IgD-negative memory B cell (primary cell): Measurements from ENCODE around the gene APOL3. TPM values are rescaled to one million over a fixed set of nuclear protein-coding genes. Genes with fewer than 3 reads are reported as not detected.
A peak's percentile ranks its signal among the peaks of the same experiment; 100 is the strongest.
"Not testable (repeated sequence)": the region's sequence is repeated elsewhere in the genome, so short reads cannot be mapped to it uniquely, and the experiment has no call there.

ENCODE experiments used
- H3K27ac Mint-ChIP-seq, 3 donors: one replicate each; pipeline ENCODE4 v1.8.0; 2020 to 2022; ENCODE audit warnings: mild to moderate bottlenecking in 3 of 3, mixed read lengths in 3 of 3, moderate library complexity in 1 of 3
- H3K27me3 Mint-ChIP-seq: one replicate; pipeline ENCODE4 v1.8.0; 2021; ENCODE audit warnings: mixed read lengths
- H3K36me3 Mint-ChIP-seq: one replicate; pipeline ENCODE4 v1.8.0; 2020; ENCODE audit warnings: mild to moderate bottlenecking, mixed read lengths
- H3K4me1 Mint-ChIP-seq, 3 donors: one replicate each; pipeline ENCODE4 v1.8.0; 2020 to 2022; ENCODE audit warnings: mixed read lengths in 3 of 3, mild to moderate bottlenecking in 1 of 3
- H3K4me3 Mint-ChIP-seq, 4 donors: one replicate each; pipeline ENCODE4 v1.8.0; 2020 to 2022; ENCODE audit warnings: mild to moderate bottlenecking in 4 of 4, mixed read lengths in 4 of 4, moderate library complexity in 3 of 4
- H3K9me3 Mint-ChIP-seq, 3 donors: one replicate each; pipeline ENCODE4 v1.8.0; 2020 to 2021; ENCODE audit warnings: mixed read lengths in 3 of 3, mild to moderate bottlenecking in 1 of 3
- polyA plus RNA-seq: library from polyadenylated mRNA; unstranded; fragments of 300-500 nt; fragmentation: Illumina TruSeq; gene quantifications from one replicate; pipeline ENCODE4 v1.2.3, GENCODE V29; 2021

The APOL3 gene
- polyA plus RNA-seq, 1 donor from 2014 or later, result 52.0 TPM

DNA sequence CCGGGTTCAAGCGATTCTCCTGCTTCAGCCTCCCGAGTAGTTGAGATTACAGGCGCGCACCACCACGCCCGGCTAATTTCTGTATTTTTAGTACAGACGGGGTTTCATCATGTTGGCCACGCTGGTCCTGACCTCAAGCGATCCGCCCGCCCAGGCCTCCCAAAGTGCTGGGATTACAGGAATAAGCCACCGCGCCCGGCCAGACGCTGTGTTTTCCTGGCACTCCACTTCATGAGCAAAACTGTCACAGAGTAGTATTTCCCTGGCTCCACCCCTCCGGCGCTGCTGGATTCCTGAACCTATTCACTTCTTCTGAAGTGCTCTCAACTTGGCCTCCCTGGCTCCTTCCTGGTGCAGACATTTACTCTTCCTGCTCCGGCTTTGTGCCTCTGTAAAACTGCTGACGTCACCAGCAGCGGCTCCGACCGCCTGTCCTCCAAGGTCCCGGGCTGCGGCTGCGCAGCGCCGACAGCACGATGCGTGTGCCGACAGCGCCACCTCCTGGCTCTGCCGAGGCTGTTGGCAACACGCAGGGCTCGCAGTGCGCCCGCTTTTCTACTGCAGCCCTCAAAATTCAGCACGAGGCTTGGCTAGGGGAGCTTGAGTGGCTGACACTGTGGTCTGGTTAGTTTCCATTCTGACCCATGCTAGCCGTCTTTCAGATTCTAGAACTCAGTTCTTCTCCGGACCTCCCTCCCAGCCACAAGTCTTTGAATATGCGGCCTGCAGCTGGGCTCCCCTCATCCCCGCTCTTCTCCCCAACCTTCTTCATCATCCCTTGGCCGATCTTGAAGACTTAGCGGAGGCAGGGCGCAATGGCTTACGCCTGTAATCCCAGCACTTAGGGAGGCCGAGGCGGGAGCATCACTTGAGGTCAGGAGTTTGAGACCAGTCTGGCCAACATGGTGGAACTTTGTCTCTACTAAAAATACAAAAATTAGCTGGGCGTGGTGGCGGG is 36.6 kb downstream of the APOL3 start:
- peaks cover 4 to 6% (median 6%) of the 10 kb centered on the region in 3 donors for H3K4me1 Mint-ChIP-seq
- H3K27me3 Mint-ChIP-seq, result no peaks in the 10 kb centered on the region
- H3K4me3 Mint-ChIP-seq, result peak overlapping the region; percentile 42 to 95 (median 86)
- H3K9me3 Mint-ChIP-seq, result no peaks in the 10 kb centered on the region
- no peaks in the 10 kb centered on the region for H3K36me3 Mint-ChIP-seq
- H3K27ac Mint-ChIP-seq, result peak overlapping the region; percentile 7 to 92 (median 71)

DNA sequence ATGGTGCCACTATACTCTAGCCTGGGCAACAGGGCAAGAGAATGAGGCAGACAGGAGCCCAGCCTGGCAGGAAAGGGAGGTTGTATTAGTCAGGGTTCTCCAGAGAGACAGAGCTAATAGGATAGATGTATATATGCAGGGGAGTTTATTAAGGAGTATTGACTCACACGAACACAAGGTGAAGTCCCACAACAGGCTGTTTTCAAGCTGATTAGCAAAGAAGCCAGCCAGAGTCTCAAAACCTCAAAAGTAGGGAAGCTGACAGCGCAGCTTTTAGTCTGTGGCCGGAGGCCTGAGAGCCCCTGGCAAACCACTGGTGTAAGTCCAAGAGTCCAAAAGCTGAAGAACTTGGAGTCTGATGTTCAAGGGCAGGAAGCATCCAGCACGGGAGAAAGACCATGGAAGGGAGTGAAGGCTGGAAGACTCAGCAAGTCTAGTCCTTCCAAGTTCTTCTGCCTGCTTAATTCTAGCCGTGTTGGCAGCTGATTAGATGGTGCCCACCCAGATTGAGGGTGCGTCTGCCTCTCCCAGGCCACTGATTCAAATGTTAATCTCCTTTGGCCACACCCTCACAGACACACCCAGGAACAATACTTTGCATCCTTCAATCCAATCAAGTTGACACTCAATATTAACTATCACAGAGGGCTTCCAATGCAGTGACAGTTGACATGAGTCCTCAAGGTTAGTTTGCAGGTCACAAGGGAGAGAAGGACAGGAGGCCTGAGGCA is 39.8 kb downstream of the APOL3 start:
- H3K27me3 Mint-ChIP-seq, H3K27ac Mint-ChIP-seq, H3K36me3 Mint-ChIP-seq, H3K9me3 Mint-ChIP-seq, H3K4me1 Mint-ChIP-seq: not testable (repeated sequence)
- H3K4me3 Mint-ChIP-seq, result peak overlapping the region in 1 of 4 donors; percentile 52

DNA sequence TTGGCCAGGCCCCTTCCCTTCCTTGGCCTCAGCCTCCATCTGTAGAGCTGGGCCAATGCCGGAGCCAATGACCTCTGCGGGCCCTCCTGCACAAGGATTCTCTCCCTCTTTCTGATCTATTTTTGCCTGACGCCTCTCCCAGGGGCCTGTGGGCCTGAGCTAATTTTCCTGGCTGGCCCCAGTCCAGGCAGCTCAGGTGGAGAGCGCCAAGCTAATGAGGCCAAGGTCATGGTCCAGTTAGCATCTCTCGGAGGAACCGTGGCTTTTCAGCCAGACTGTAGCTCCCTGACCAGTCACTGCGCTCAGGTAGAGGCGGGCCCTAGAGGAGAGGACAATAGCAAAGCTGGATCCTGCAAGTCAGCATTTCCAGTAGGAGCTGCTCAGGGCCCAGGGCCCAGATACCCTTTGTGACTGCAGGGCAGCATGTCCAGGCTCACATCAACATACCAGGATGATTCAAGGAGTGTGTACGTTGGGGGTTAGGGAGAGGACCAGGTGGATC is 43.5 kb downstream of the APOL3 start:
- Mint-ChIP-seq H3K4me1 (no peaks in the 10 kb centered on the region), H3K9me3 (no peaks in the 10 kb centered on the region), H3K27me3 (peaks cover 8% of the 10 kb centered on the region), H3K27ac (no peak overlapping the region), H3K4me3 (no peak overlapping the region), H3K36me3 (no peaks in the 10 kb centered on the region)

DNA sequence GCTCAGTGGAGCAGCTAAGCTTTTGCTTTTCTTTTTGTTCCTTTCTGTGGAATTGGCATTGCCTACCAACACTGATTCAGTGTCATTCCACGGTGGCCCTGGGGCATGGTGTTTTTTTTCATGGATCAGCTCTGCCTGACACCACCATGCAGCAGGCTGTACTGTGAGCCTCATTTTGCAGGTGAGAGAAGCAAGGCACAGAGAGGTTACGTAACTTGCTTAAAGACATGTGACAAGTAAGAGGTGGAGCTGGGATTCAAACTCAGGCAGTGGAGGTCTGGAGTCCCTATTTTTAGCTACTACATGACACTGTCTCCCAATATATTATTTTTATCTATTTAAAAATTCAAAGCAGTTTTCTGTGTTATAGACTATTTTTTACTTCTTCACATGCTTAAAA is 44.4 kb downstream of the APOL3 start:
- no peak overlapping the region for H3K27ac Mint-ChIP-seq
- H3K9me3 Mint-ChIP-seq, result no peaks in the 10 kb centered on the region
- peaks cover 8% of the 10 kb centered on the region for H3K27me3 Mint-ChIP-seq
- H3K36me3 Mint-ChIP-seq, result no peaks in the 10 kb centered on the region
- H3K4me3 Mint-ChIP-seq, result no peak overlapping the region
- H3K4me1 Mint-ChIP-seq, result no peaks in the 10 kb centered on the region

DNA sequence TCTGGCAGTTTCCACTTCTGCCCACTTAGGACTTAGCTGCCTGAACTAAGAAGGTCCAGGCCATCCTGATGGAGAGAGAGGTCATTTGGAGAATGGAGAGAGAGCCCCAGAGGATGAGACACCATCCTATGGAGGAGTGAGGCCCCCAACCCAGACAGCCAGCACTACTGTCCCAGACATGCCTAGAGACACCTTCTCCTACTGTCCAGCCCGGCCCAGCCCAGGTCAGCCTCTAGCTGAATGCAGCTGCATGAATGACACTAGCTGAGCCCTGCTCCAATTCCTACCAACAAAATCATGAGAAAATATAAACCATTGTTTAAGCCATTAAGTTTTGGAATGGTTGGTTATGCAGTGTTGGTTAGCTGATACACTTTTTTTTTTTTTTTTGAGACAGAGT is 47.4 kb downstream of the APOL3 start:
- Mint-ChIP-seq H3K4me3 (no peak overlapping the region), H3K4me1 (no peaks in the 10 kb centered on the region), H3K9me3 (no peaks in the 10 kb centered on the region), H3K36me3 (no peaks in the 10 kb centered on the region), H3K27me3 (peaks cover 11% of the 10 kb centered on the region), H3K27ac (no peak overlapping the region)

DNA sequence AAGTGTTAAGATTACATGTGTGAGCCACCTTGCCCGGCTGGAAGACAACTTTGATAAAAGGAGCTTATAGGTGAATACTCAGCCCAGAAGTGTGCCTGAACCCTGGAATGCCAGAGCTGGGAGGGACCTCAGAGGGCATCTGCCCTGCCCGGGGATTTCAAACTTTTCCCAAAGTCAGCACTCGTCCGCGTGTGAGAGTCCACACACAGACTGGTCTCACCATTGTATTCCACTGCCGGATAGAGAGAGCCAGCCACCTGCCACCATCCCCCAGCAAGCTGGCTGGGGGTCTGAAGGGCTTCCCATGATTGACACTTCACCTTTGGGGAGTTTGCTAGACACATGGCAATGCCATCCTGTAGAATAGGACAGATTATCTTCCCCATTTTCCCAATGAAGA is 49.2 kb downstream of the APOL3 start:
- H3K36me3 Mint-ChIP-seq, result no peaks in the 10 kb centered on the region
- H3K4me3 Mint-ChIP-seq, result no peak overlapping the region
- H3K27me3 Mint-ChIP-seq, result peaks cover 12% of the 10 kb centered on the region
- H3K9me3 Mint-ChIP-seq, result no peaks in the 10 kb centered on the region
- no peak overlapping the region for H3K27ac Mint-ChIP-seq
- H3K4me1 Mint-ChIP-seq, result peaks cover 0 to 2% (median 0%) of the 10 kb centered on the region in 3 donors

DNA sequence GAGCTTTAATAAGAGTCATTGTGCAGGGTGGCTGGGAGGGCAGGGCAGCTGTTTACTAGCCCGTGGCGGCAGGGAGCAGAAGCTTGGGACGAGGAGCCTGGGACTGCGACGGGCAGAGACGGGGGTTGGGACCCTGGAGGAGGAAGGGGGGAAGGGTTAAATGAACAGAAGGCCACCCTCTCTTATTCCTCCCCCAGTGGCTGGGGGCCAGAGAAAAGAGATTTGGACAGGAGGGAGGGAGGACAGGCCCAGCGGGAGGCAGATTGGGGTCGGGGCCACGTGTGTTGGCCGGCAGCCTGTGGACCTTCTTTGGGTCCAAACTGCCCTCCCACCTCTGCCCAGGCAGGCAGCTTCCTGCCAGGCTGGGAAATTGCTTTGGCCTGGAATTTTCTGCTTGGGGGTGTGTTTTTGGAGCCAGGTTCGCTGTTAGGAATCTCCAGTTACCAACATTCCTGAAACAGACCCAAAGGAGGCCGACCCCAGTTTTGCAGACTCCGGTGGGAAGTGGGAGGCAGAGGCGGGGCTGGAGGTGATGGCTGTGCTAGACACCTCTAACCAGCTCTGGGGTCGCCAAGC is 50.2 kb downstream of the APOL3 start:
- peaks cover 0 to 2% (median 0%) of the 10 kb centered on the region in 3 donors for H3K4me1 Mint-ChIP-seq
- no peak overlapping the region for H3K27ac Mint-ChIP-seq
- H3K4me3 Mint-ChIP-seq, result no peak overlapping the region
- peaks cover 12% of the 10 kb centered on the region for H3K27me3 Mint-ChIP-seq
- H3K9me3 Mint-ChIP-seq, result no peaks in the 10 kb centered on the region
- no peaks in the 10 kb centered on the region for H3K36me3 Mint-ChIP-seq

DNA sequence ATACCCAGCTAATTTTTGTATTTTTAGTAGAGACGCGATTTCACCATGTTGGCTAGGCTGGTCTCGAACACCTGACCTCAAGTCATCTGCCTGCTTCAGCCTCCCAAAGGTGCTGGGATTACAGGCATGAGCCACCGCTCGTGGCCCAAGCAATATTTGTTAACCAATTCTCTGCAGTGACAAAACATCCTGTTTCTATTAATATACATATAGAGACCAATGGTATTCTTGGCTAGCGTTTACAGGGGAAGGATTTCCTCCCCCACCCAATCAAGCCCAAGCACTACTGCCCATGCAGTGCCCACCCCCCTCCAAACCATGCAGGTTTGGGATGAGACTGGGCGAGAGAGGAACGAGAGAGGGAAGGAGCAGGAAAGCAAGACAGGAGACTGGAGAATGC is 53.1 kb downstream of the APOL3 start:
- Mint-ChIP-seq H3K4me3 (no peak overlapping the region), H3K36me3 (no peaks in the 10 kb centered on the region), H3K4me1 (peaks cover 6 to 10% (median 9%) of the 10 kb centered on the region in 3 donors), H3K27me3 (peaks cover 7% of the 10 kb centered on the region), H3K9me3 (no peaks in the 10 kb centered on the region), H3K27ac (no peak overlapping the region)

DNA sequence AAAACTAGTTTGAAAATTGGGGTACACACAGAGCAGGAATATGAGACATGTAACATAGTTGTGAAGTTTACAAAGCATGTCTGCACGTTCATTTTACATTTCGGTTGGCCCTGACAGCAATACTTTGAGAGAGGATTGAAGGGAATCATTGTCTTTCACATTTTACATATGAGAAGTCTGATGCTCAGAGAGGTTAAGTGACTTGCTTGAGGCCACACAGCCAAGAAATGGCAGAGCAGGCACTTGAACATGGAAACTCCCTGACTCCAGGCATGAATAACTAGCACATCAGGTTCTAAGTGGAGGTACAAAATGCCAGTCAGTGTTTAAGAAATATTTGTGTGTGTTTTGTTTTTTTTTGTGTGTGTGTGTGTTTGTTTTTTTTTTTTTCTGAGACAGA is 53.6 kb downstream of the APOL3 start:
- Mint-ChIP-seq H3K27ac (no peak overlapping the region), H3K4me3 (no peak overlapping the region), H3K36me3 (no peaks in the 10 kb centered on the region), H3K27me3 (peaks cover 7% of the 10 kb centered on the region), H3K9me3 (no peaks in the 10 kb centered on the region), H3K4me1 (peaks cover 6 to 10% (median 9%) of the 10 kb centered on the region in 3 donors)

DNA sequence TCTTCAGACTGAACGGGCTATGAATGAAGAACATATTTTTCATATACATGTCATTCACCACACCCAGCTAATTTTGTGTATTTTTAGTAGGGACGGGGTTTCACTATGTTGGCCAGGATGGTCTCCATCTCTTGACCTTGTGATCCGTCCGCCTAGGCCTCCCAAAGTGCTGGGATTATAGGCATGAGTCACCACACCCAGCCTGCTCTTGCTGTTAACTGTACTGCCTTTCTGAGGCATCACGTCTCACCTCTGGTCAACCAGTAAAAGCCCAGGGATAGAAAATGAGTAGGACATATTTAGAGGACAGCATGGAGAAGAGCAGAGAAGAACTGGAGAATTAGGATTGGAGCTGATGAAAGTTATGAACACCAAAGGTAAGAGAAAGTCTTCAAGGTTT is 55.6 kb downstream of the APOL3 start:
- H3K27me3 Mint-ChIP-seq, result peaks cover 7% of the 10 kb centered on the region
- peaks cover 0 to 3% (median 0%) of the 10 kb centered on the region in 3 donors for H3K9me3 Mint-ChIP-seq
- H3K36me3 Mint-ChIP-seq, result peaks cover 1% of the 10 kb centered on the region
- no peak overlapping the region for H3K27ac Mint-ChIP-seq
- H3K4me1 Mint-ChIP-seq, result peaks cover 6 to 10% (median 9%) of the 10 kb centered on the region in 3 donors
- H3K4me3 Mint-ChIP-seq, result no peak overlapping the region

DNA sequence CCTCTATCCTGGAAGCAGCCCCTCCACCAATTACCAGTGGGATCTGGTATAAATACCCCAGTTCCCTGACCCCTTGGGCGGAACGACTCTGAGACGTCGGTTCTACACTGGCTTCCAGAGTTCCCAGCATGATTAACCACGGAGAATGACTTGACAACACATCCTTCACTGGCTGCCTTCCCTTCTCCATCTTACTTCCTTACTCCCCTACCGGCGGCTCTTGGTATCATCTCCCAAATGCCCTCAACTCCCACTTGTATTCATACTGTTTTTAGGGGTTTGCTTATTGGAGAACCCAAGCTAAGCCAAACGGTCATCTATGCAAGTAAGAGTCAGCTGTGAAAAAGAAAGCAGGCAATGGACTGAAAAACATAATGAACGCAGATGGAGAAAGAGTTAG is 56.1 kb downstream of the APOL3 start:
- H3K36me3 Mint-ChIP-seq, result peaks cover 1% of the 10 kb centered on the region
- H3K27ac Mint-ChIP-seq, result no peak overlapping the region
- peaks cover 6 to 10% (median 9%) of the 10 kb centered on the region in 3 donors for H3K4me1 Mint-ChIP-seq
- H3K27me3 Mint-ChIP-seq, result peaks cover 4% of the 10 kb centered on the region
- H3K9me3 Mint-ChIP-seq, result peaks cover 0 to 3% (median 0%) of the 10 kb centered on the region in 3 donors
- H3K4me3 Mint-ChIP-seq, result no peak overlapping the region

DNA sequence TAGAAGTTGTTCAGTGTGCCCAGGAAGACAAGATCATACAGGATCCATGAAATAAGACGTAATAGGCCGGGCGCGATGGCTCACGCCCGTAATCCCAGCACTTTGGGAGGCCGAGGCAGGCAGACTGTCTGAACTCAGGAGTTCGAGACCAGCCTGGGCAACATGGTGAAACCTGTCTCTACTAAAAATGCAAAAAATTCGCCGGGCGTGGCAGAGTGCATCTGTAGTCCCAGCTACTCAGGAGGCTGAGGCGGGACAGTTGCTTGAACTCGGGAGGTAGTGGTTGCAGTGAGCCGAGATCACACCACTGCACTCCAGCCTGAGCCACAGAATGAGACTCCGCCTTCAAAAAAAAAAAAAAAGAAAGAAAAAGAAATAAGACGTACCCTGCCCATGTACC is 56.7 kb downstream of the APOL3 start:
- H3K36me3 Mint-ChIP-seq, result peaks cover 1% of the 10 kb centered on the region
- H3K9me3 Mint-ChIP-seq, result peaks cover 0 to 3% (median 0%) of the 10 kb centered on the region in 3 donors
- H3K27ac Mint-ChIP-seq, result no peak overlapping the region
- H3K4me1 Mint-ChIP-seq, result peaks cover 6 to 10% (median 9%) of the 10 kb centered on the region in 3 donors
- H3K27me3 Mint-ChIP-seq, result peaks cover 4% of the 10 kb centered on the region
- no peak overlapping the region for H3K4me3 Mint-ChIP-seq

DNA sequence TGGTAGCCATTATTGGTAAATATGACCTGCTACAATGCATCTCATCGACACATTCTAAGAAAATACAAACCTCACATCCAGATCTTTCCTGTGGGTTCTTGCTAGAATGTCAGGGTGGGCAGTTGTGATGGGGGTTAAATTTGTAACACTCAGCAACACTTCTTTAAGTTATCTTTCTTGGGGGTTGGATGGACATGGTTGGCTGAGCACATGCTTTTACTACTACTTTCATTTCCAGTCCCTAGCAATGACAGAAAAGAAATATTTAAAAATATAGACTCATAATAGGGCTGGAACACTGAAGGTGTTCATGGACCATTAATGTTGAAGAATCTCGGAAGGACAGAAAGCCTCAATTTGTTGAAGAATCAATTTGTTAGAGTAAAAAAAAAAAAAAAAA is 57.6 kb downstream of the APOL3 start:
- H3K36me3 Mint-ChIP-seq, result peaks cover 1% of the 10 kb centered on the region
- peak overlapping the region in 1 of 4 donors; percentile 39 for H3K4me3 Mint-ChIP-seq
- peaks cover 4% of the 10 kb centered on the region for H3K27me3 Mint-ChIP-seq
- H3K4me1 Mint-ChIP-seq, result peaks cover 6 to 10% (median 9%) of the 10 kb centered on the region in 3 donors
- no peak overlapping the region for H3K27ac Mint-ChIP-seq
- peaks cover 0 to 3% (median 0%) of the 10 kb centered on the region in 3 donors for H3K9me3 Mint-ChIP-seq

DNA sequence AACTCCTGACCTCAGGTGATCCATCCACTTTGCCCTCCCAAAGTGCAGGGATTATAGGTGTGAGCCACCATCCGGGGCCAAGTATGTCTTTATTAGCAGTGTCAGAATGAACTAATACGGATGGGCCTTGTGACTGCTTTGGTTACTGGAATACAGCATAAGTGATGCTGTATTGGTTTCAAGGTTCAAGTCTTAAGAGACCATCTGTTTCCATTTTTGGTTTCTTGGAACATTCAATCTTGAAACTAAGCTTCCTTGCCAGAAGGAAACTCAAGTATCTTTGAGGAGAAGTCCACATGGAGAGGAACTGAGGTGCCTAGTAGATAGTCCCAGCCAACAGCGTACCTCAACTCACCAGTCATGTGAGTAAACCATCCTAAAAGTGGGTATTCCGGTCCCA is 58.8 kb downstream of the APOL3 start:
- Mint-ChIP-seq H3K9me3 (peaks cover 0 to 3% (median 0%) of the 10 kb centered on the region in 3 donors), H3K36me3 (peaks cover 1% of the 10 kb centered on the region), H3K4me3 (no peak overlapping the region)

DNA sequence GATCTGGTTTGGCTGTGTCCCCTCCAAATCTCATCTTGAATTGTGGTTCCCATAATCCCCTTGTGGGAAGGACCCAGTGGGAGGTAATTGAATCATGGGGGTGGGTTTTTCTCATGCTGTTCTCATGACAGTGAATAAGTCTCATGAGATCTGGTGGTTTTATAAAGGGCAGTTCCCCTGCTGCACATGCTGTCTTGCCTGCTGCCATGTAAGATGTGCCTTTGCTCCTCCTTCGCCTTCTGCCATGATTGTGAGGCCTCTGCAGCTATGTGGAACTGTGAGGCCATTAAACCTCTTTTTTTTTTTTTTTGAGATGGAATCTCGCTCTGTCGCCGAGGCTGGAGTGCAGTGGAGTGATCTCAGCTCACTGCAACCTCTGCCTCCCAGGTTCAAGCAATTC is 59.6 kb downstream of the APOL3 start:
- H3K27ac Mint-ChIP-seq, H3K27me3 Mint-ChIP-seq, H3K9me3 Mint-ChIP-seq, H3K4me3 Mint-ChIP-seq, H3K36me3 Mint-ChIP-seq: not testable (repeated sequence)
- H3K4me1 Mint-ChIP-seq, result peaks cover 6 to 10% (median 7%) of the 10 kb centered on the region in 3 donors

More for the DNA sequence above, 58.8 kb downstream of the APOL3 start:
- no peak overlapping the region for H3K27ac Mint-ChIP-seq
- peaks cover 2% of the 10 kb centered on the region for H3K27me3 Mint-ChIP-seq
- H3K4me1 Mint-ChIP-seq, result peaks cover 6 to 10% (median 7%) of the 10 kb centered on the region in 3 donors
